GM21528 (cell line): Measurements from ENCODE around the gene CUBN.
"Not testable (repeated sequence)": the region's sequence is repeated elsewhere in the genome, so short reads cannot be mapped to it uniquely, and the experiment has no call there.

Experiments used
- ATAC-seq: cut with Tn5 transposase; IDR thresholded peaks from one replicate; pipeline ENCODE4 v1.9.1; 2021; ENCODE audit warnings: mild to moderate bottlenecking, moderate library complexity; ENCODE audit not compliant: unreplicated experiment, low FRiP score

Gene CUBN

GRCh38 chr10:16848562-16849154 lies 281.0 kb downstream of the CUBN start:
- ATAC-seq: no peak

DNA sequence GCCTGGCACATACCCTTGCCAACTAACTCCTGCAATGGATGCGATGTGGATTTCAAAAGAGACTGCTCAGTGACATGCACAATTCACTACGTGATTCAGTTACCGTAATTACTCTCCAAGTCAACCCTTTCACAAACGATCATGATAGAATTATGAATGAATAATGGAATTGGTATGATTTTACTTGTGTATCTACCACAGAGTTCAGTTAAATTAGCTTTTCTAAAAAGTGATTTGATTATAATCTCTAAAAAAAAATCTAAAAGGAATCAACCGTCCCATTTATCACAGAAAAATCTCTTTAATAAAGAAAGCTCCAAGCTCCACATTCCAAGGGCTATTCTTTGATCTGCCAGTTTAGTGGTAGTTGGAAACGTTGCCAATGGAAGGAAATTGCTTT lies 282.0 kb downstream of the CUBN start:
- no peak for ATAC-seq

GRCh38 chr10:16845248-16845647 lies 284.4 kb downstream of the CUBN start:
- ATAC-seq: no peak

- ATAC-seq: no peak
These were observed 286.2 kb downstream of the CUBN start for GRCh38 chr10:16843252-16843870.

DNA sequence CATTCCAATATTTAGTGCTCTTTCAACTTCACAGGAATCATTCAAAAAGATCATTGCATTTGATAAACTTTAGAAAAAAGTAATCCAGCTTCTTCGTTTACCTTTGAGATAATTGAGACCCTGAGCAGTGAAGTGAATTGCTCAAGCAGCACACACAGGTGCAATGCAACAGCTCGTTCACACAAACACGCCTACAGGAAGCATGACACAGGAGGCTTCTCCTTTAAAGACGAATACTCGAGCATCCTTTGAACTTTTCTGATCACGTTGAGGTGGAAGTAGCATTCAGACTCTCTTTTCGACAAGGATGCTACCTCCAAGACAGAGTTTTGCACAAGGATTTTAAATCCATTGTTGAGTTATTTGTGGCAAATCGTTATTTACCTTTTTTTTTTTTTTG lies 294.4 kb downstream of the CUBN start:
- ATAC-seq: no peak

GRCh38 chr10:16832351-16833080 lies 297.1 kb downstream of the CUBN start:
- ATAC-seq: no peak

- no peak for ATAC-seq
These were observed 300.9 kb downstream of the CUBN start for GRCh38 chr10:16828701-16829175.

GRCh38 chr10:16828114-16828568 lies 301.5 kb downstream of the CUBN start:
- peak; percentile 72 for ATAC-seq

DNA sequence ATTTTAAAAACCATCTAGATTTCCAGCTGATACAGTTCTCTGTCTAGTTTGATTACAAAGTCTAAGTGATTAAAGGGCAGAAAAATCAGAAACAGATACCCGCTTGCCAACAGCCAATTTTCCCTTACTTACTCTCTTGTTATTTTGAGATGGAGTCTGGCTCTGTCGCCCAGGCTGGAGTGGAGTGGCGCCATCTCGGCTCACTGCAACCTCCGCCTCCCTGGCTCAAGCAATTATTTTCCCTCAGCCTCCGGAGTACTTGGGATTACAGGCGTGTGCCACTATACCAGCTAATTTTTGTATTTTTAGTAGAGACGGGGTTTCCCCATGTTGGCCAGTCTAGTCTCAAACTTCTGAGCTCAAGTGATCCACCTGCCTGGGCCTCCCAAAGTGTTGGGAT lies 302.1 kb downstream of the CUBN start:
- ATAC-seq: not testable (repeated sequence)

DNA sequence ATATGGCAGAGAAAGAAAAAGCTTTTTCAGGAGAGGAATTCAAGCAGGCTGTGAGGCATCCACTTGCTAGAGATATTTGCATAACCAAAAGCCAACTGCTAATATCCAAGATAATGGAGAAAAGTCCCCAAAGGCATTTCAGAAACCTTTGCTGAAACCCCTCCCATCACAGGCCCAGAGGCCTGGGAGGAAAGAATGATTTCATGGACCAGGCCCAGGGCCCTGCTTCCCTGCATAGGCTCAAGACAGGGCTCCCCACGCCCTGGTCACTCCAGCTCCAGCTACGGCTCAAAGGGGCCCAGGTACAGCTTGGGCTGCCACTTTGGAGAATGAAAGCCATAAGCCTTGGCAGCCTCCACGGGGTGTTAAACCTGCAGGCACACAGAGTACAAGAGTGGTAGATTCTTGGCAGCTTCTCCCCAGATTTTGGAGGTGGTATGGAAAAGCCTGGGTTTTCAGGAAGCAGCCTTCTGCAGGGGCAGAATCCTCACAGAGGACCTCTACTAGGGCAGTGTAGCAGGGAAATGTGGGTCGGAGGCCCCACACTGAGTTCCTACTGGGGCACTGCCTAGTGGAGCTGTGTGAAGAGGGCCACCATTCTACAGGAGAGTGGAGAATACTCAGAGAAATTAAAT lies 306.8 kb downstream of the CUBN start:
- ATAC-seq: no peak

DNA sequence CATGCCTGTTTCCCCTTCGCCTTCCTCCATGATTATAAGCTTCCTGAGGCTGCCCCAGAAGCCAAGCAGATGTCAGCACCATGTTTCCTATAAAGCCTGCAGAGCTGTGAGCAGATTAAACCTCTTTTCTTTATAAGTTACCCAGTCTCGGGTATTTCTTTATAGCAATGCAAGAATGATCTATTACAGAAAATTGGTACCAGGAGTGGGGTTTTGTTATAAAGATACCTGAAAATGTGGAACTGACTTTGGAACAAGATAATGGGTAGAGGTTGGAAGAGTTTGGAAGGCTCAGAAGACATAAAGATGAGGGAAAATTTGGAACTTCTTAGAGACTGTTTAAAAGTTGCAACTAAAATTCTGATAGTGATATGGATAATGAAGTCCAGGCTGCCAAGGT lies 307.6 kb downstream of the CUBN start:
- ATAC-seq: no peak

GRCh38 chr10:16820421-16820820 lies 309.2 kb downstream of the CUBN start:
- ATAC-seq: no peak

DNA sequence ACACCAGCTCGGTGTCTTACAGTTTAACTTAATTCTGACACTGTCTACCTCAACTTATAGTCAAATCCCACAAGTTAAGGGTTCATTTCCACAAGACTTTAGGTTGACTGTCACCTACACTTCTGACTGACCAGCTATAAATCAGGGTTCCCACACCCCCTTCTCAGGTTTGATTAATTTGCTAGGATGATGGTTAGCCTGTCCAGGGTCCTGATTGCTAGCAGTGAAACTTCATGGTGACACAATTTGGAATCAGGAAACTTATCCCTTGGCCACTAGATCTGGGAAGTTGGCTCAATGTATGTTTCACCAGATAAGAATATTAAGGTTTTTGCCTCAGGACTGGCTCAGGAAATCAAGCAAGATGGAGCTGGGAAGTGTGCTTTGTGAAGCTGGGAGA lies 309.6 kb downstream of the CUBN start:
- no peak for ATAC-seq

DNA sequence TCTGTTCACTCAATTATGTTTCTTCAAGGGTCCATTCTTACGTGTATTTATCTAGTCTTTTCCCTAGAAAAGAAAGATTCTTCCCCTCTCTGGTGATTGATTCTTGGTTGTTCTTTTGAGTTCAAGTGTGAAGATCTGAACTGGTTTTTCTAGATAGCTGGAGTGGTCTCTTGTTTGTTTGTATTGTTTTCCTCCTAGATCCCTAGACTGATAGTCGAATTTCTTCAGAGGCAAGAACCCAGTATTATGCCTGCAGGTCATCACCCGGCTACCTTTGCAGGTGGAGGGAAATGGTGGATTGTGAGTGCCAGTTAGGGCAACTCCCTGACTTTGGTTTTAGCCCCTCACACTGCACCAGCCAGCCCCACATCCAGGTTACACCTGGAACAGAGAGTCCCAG lies 310.2 kb downstream of the CUBN start:
- no peak for ATAC-seq

GRCh38 chr10:16819026-16819425 lies 310.6 kb downstream of the CUBN start:
- no peak for ATAC-seq

GRCh38 chr10:16817125-16818019 lies 312.2 kb downstream of the CUBN start, which contains the start of gene RSU1:
TSS of gene RSU1 (minus strand) at chr10:16817424. CDS start at chr10:16817081, 343 bp downstream.
- ATAC-seq: peak; percentile 99

DNA sequence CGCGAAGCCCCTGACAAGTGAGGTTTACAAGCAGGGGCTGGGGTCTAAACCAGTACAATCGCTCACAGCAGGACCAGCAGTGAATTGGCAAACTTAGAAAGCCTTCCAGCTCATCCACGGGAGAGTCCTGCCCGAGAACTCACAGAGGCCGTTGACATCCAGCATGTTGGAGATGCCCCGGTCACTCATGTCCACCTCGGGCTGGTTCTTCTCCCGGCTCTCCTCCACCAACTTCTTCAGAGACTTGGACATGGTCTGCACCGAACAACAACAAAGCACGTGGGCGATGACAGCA lies 312.8 kb downstream of the CUBN start:
- no peak for ATAC-seq

- no peak for ATAC-seq
These were observed 313.4 kb downstream of the CUBN start for GRCh38 chr10:16816171-16816570.

GRCh38 chr10:16814012-16814411 lies 315.6 kb downstream of the CUBN start:
- ATAC-seq: no peak

DNA sequence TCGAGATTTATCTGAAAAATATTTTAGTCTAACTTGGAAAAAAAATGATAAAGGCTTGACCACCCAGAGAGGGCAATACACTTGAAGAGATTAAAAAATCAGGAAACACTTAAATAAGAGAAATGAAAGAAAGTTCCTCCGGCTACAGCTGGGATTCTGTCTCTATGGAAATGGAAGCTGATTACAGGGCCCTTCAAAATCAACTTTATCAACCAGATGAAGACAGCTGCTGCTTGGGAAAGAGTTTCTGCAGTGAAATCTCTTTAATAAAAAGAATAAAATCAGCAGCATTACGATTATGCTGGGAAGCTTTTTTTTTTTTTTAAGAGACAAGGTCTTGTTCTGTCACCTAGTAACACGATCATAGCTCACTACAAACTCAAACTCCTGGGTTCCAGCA lies 316.9 kb downstream of the CUBN start:
- no peak for ATAC-seq
